Upper lobe of right lung (tissue), 1 donor: ENCODE measurements around the gene ASIC2. TPM values are rescaled to one million over a fixed set of nuclear protein-coding genes. Genes with fewer than 3 reads are reported as not detected.

ENCODE experiments used
- ATAC-seq: fragments of 200-7000 bp; cut with Tn5 transposase; one replicate; pipeline ENCODE4 v1.9.1; 2020; ENCODE audit warnings: mild to moderate bottlenecking, moderate library complexity
- DNase-seq: peaks from one replicate; pipeline ENCODE4 v3.0.0-alpha.2; 2020
- H3K27ac ChIP-seq: fragments of 200-600 bp; one replicate; pipeline ENCODE4 v1.8.0; 2022
- H3K27me3 ChIP-seq: fragments of 200-600 bp; one replicate; pipeline ENCODE4 v1.8.0; 2022; ENCODE audit warnings: mild to moderate bottlenecking
- H3K36me3 ChIP-seq: fragments of 200-600 bp; one replicate; pipeline ENCODE4 v1.8.0; 2022
- H3K4me1 ChIP-seq: fragments of 200-600 bp; one replicate; pipeline ENCODE4 v1.8.0; 2022
- H3K4me3 ChIP-seq: fragments of 200-600 bp; one replicate; pipeline ENCODE4 v1.8.0; 2022; ENCODE audit warnings: mild to moderate bottlenecking
- H3K9me3 ChIP-seq: fragments of 200-600 bp; one replicate; pipeline ENCODE4 v1.8.0; 2022
- CTCF ChIP-seq: fragments of 200-600 bp; IDR thresholded peaks from one replicate; pipeline ENCODE4 v1.8.0; 2022; ENCODE audit warnings: antibody characterized with exemption
- intact Hi-C: fragments of 100-400 bp; cut with DNase I; formaldehyde crosslinking; loops from one replicate; pipeline ENCODE4 v1.11.0; 2022
- total RNA-seq: library from RNA; stranded (reverse); fragmentation: NEBNext Ultra II Directional; extraction: Animal tissue kit (Norgen Biotek cat#: 25700); gene quantifications from one replicate; pipeline ENCODE4 v1.2.1, GENCODE V29; 2021
- donor health status: DM: no; HTN: yes; CAD: no; lungs with severe emphysema.

The ASIC2 gene
- total RNA-seq, 1 donor from 2014 or later, result not detected

GRCh38 chr17:33115366-33115765 is 177.7 kb downstream of the ASIC2 start:
- H3K4me1 ChIP-seq, result no peaks in the 10 kb centered on the region
- H3K36me3 ChIP-seq, result no peaks in the 10 kb centered on the region
- no peaks in the 10 kb centered on the region for H3K27me3 ChIP-seq
- H3K27ac ChIP-seq, result no peak overlapping the region
- no peaks in the 10 kb centered on the region for H3K9me3 ChIP-seq
- DNase-seq, result no peak
- intact Hi-C loops, result no loop called here
- ATAC-seq, result peak; percentile 14
- H3K4me3 ChIP-seq, result no peak overlapping the region
- no peak for TF ChIP-seq CTCF

- DNase-seq, result no peak
- Histone ChIP-seq H3K27ac (no peak overlapping the region), H3K4me1 (no peaks in the 10 kb centered on the region), H3K27me3 (no peaks in the 10 kb centered on the region), H3K4me3 (no peak overlapping the region), H3K9me3 (no peaks in the 10 kb centered on the region), H3K36me3 (no peaks in the 10 kb centered on the region)
- intact Hi-C loops, result no loop called here
- ATAC-seq, result no peak
- TF ChIP-seq CTCF, result no peak
These were observed 179.1 kb downstream of the ASIC2 start for GRCh38 chr17:33113991-33114370.

- H3K36me3 ChIP-seq, result no peaks in the 10 kb centered on the region
- ATAC-seq, result no peak
These were observed 179.7 kb downstream of the ASIC2 start for GRCh38 chr17:33113276-33113990.

GRCh38 chr17:33112763-33113162 is 180.3 kb downstream of the ASIC2 start:
- intact Hi-C loops, result no loop called here
- H3K4me1 ChIP-seq, result no peaks in the 10 kb centered on the region
- no peak overlapping the region for H3K27ac ChIP-seq
- no peaks in the 10 kb centered on the region for H3K27me3 ChIP-seq
- TF ChIP-seq CTCF, result no peak
- no peak overlapping the region for H3K4me3 ChIP-seq
- DNase-seq, result no peak
- no peak for ATAC-seq
- H3K36me3 ChIP-seq, result no peaks in the 10 kb centered on the region
- no peaks in the 10 kb centered on the region for H3K9me3 ChIP-seq

More at GRCh38 chr17:33113276-33113990, 179.7 kb downstream of the ASIC2 start:
- no peaks in the 10 kb centered on the region for H3K9me3 ChIP-seq
- no peak overlapping the region for H3K4me3 ChIP-seq
- H3K27ac ChIP-seq, result no peak overlapping the region
- no peak for DNase-seq
- no peaks in the 10 kb centered on the region for H3K27me3 ChIP-seq
- H3K4me1 ChIP-seq, result no peaks in the 10 kb centered on the region
- intact Hi-C loops, result no loop called here
- no peak for TF ChIP-seq CTCF

GRCh38 chr17:33109336-33110072 is 183.6 kb downstream of the ASIC2 start:
- H3K4me3 ChIP-seq, result no peak overlapping the region
- intact Hi-C loops, result no loop called here
- DNase-seq (no peak), ATAC-seq (no peak)
- H3K4me1 ChIP-seq, result no peaks in the 10 kb centered on the region
- no peaks in the 10 kb centered on the region for H3K36me3 ChIP-seq
- no peaks in the 10 kb centered on the region for H3K27me3 ChIP-seq
- H3K9me3 ChIP-seq, result no peaks in the 10 kb centered on the region
- no peak for TF ChIP-seq CTCF
- no peak overlapping the region for H3K27ac ChIP-seq
